GM12892 (cell line): ENCODE measurements around the gene OTOG.
"Not testable (repeated sequence)": the region's sequence is repeated elsewhere in the genome, so short reads cannot be mapped to it uniquely, and the experiment has no call there.

Experiments
- DNase-seq: peaks from one replicate; pipeline ENCODE4 v3.0.0; 2011; ENCODE audit not compliant: insufficient read length
- FAIRE-seq: peaks from 2 replicates; lab custom pipeline; 2011; peaks lifted over from hg19 to GRCh38; lab: Jason Lieb, UNC
- POLR2A ChIP-seq: IDR thresholded peaks from 2 replicates; pipeline ENCODE4 v1.6.1; 2011; ENCODE audit warnings: low read depth, low read length, control low read depth
- POLR2AphosphoS5 ChIP-seq: IDR thresholded peaks from 2 replicates; pipeline ENCODE4 v1.6.1; 2011; ENCODE audit warnings: low read depth, low read length, control low read depth
- TAF1 ChIP-seq: IDR thresholded peaks from 2 replicates; pipeline ENCODE4 v1.6.1; 2011; ENCODE audit warnings: low read depth, mild to moderate bottlenecking, control low read depth, low read length, borderline replicate concordance

Gene OTOG

GRCh38 chr11:17613428-17613962, 66.4 kb downstream of the OTOG start:
- DNase-seq (no peak), FAIRE-seq (no peak)
- no peak for TF ChIP-seq POLR2A
- TF ChIP-seq POLR2AphosphoS5, result no peak
- no peak for TF ChIP-seq TAF1

GRCh38 chr11:17613983-17614382, 66.9 kb downstream of the OTOG start:
- FAIRE-seq, result no peak
- TF ChIP-seq POLR2A, result no peak
- TF ChIP-seq POLR2AphosphoS5, result no peak
- no peak for TF ChIP-seq TAF1
- DNase-seq, result no peak

GRCh38 chr11:17622711-17623110, 75.7 kb downstream of the OTOG start:
- FAIRE-seq, result not testable (repeated sequence)

GRCh38 chr11:17629113-17629512, 82.1 kb downstream of the OTOG start:
- DNase-seq (no peak), FAIRE-seq (no peak)
- TF ChIP-seq POLR2AphosphoS5 (no peak), TAF1 (no peak), POLR2A (no peak)

More at GRCh38 chr11:17622711-17623110, 75.7 kb downstream of the OTOG start:
- not testable (repeated sequence) for DNase-seq

GRCh38 chr11:17630936-17631335, 83.9 kb downstream of the OTOG start:
- TF ChIP-seq POLR2AphosphoS5, result no peak
- no peak for TF ChIP-seq POLR2A
- TF ChIP-seq TAF1, result no peak
- no peak for FAIRE-seq
- no peak for DNase-seq

GRCh38 chr11:17631702-17632365, 84.8 kb downstream of the OTOG start:
- FAIRE-seq (no peak), DNase-seq (no peak)
- TF ChIP-seq TAF1 (no peak), POLR2AphosphoS5 (no peak)

GRCh38 chr11:17633279-17633986, 86.4 kb downstream of the OTOG start:
- DNase-seq (no peak), FAIRE-seq (no peak)
- TF ChIP-seq TAF1 (no peak), POLR2AphosphoS5 (no peak), POLR2A (no peak)

- FAIRE-seq (no peak), DNase-seq (no peak)
- TF ChIP-seq POLR2AphosphoS5, result no peak
- TF ChIP-seq TAF1, result no peak
These were observed 87.1 kb downstream of the OTOG start for GRCh38 chr11:17633987-17634775.

- TF ChIP-seq POLR2AphosphoS5, result no peak
- TF ChIP-seq TAF1, result no peak
- TF ChIP-seq POLR2A, result no peak
- FAIRE-seq, result no peak
- DNase-seq, result no peak
These were observed 87.9 kb downstream of the OTOG start for GRCh38 chr11:17634776-17635550.

GRCh38 chr11:17635551-17635938, 88.5 kb downstream of the OTOG start:
- DNase-seq, result no peak
- no peak for TF ChIP-seq POLR2A
- TF ChIP-seq TAF1, result no peak
- TF ChIP-seq POLR2AphosphoS5, result no peak
- FAIRE-seq, result no peak

- TF ChIP-seq POLR2AphosphoS5 (no peak), POLR2A (no peak), TAF1 (no peak)
- no peak for FAIRE-seq
These were observed 89.7 kb downstream of the OTOG start for GRCh38 chr11:17636721-17637120.

More at GRCh38 chr11:17636721-17637120, 89.7 kb downstream of the OTOG start:
- DNase-seq, result no peak
